Erythroblast (primary cell): Measurements from ENCODE around the gene GPR31.

Experiments used
- GATA1 ChIP-seq: IDR thresholded peaks from 2 replicates; pipeline ENCODE4 v1.6.1; 2011; ENCODE audit warnings: low read depth, mild to moderate bottlenecking, control low read depth, low read length, moderate library complexity
- POLR2A ChIP-seq: IDR thresholded peaks from 2 replicates; pipeline ENCODE4 v1.6.1; 2011; ENCODE audit warnings: mild to moderate bottlenecking, low read length

- TF ChIP-seq POLR2A (no peak), GATA1 (no peak)
Observed at GRCh38 chr6:167165858-167166471, 8.2 kb upstream of the GPR31 start.
